H1 (cell line): ENCODE data around the gene AMIGO2. TPM values are rescaled to one million over a fixed set of nuclear protein-coding genes. Genes with fewer than 3 reads are reported as not detected.

Source experiments
- CTCF ChIA-PET: fragments of 300-600 bp; sonication (Branson Sonifier 250); formaldehyde crosslinking; loops from one replicate; lab custom pipeline; 2021; ENCODE audit not compliant: partially characterized antibody; lab: Charles Lee
- POLR2A ChIA-PET: fragments of 300-600 bp; sonication (Branson Sonifier 250); formaldehyde crosslinking; loops from one replicate; lab custom pipeline; 2021; ENCODE audit warnings: inconsistent platforms; ENCODE audit not compliant: partially characterized antibody; lab: Charles Lee
- DNase-seq, 2 experiments: peaks; one replicate each; pipeline versions ENCODE4 v3.0.0 to v3.0.0-alpha.2; 2010 to 2022; ENCODE audit warnings: low spot score in 2 of 2, low read depth in 1 of 2, mixed read lengths in 1 of 2
- FAIRE-seq: peaks from 2 replicates; lab custom pipeline; 2011; peaks lifted over from hg19 to GRCh38; lab: Jason Lieb, UNC
- H2AFZ ChIP-seq: 2 replicates; pipeline ENCODE4 v1.8.1; 2012; ENCODE audit warnings: low read length, inconsistent platforms
- H2AK5ac ChIP-seq: 2 replicates; pipeline ENCODE4 v1.6.1; 2013; ENCODE audit warnings: low read depth, low read length
- H2BK120ac ChIP-seq: replicated peaks from 2 replicates; pipeline ENCODE3; 2013; ENCODE audit warnings: low read depth, low read length, inconsistent platforms
- H2BK12ac ChIP-seq: 2 replicates; pipeline ENCODE4 v1.6.1; 2013; ENCODE audit warnings: low read depth, low read length
- H2BK15ac ChIP-seq: 2 replicates; pipeline ENCODE4 v1.6.1; 2013; ENCODE audit warnings: low read length
- H2BK20ac ChIP-seq: 2 replicates; pipeline ENCODE4 v1.6.1; 2013; ENCODE audit warnings: low read length
- H2BK5ac ChIP-seq: 2 replicates; pipeline ENCODE4 v1.6.1; 2013; ENCODE audit warnings: low read depth, low read length
- H3K14ac ChIP-seq: 2 replicates; pipeline ENCODE4 v1.6.1; 2013; ENCODE audit warnings: inconsistent platforms; ENCODE audit not compliant: insufficient read length
- H3K18ac ChIP-seq: 2 replicates; pipeline ENCODE4 v1.6.1; 2013; ENCODE audit warnings: low read length; ENCODE audit errors: extremely low read depth
- H3K23ac ChIP-seq: 2 replicates; pipeline ENCODE4 v1.6.1; 2013; ENCODE audit warnings: inconsistent platforms; ENCODE audit not compliant: insufficient read length
- H3K23me2 ChIP-seq: 2 replicates; pipeline ENCODE4 v1.6.1; 2013; ENCODE audit warnings: low read depth, low read length
- H3K27ac ChIP-seq: 2 replicates; pipeline ENCODE4 v1.6.1; 2011; ENCODE audit warnings: low read depth, low read length, inconsistent platforms
- H3K27me3 ChIP-seq, 4 experiments: replicated peaks in 1 of 4; 1 replicate in 1 of 4; 2 replicates in 3 of 4; pipeline versions ENCODE4 v1.6.1 to v1.8.1; 2011 to 2013; ENCODE audit warnings: low read length in 3 of 4, mild to moderate bottlenecking in 3 of 4, inconsistent platforms in 2 of 4, mixed read lengths in 2 of 4, moderate library complexity in 1 of 4; ENCODE audit not compliant: control insufficient read depth in 3 of 4, insufficient read depth in 3 of 4; ENCODE audit errors: extremely low read depth in 1 of 4
- H3K36me3 ChIP-seq, 4 experiments: 2 replicates each; pipeline versions ENCODE4 v1.6.1 to v1.8.1; 2011 to 2013; ENCODE audit warnings: mild to moderate bottlenecking in 4 of 4, low read length in 3 of 4, moderate library complexity in 2 of 4, control low read depth in 1 of 4, inconsistent platforms in 1 of 4; ENCODE audit not compliant: insufficient read depth in 4 of 4, control insufficient read depth in 2 of 4
- H3K4ac ChIP-seq: replicated peaks from 2 replicates; pipeline ENCODE3; 2013; ENCODE audit warnings: low read length, low read depth, mixed read lengths, inconsistent platforms; ENCODE audit not compliant: insufficient read length
- H3K4me1 ChIP-seq, 4 experiments: replicated peaks in 1 of 4; 1 replicate in 1 of 4; 2 replicates in 3 of 4; pipeline versions ENCODE4 v1.6.1 to v1.8.1; 2011 to 2013; ENCODE audit warnings: low read length in 3 of 4, inconsistent platforms in 2 of 4, mixed read lengths in 1 of 4; ENCODE audit not compliant: insufficient read depth in 4 of 4, control insufficient read depth in 3 of 4
- H3K4me2 ChIP-seq, 2 experiments: 2 replicates each; pipeline versions ENCODE4 v1.6.1 to v1.8.1; 2011 to 2013; ENCODE audit warnings: low read depth in 2 of 2, low read length in 2 of 2, control low read depth in 1 of 2, inconsistent platforms in 1 of 2, mild to moderate bottlenecking in 1 of 2; ENCODE audit not compliant: insufficient read depth in 1 of 2
- H3K4me3 ChIP-seq, 4 experiments: fragments of 200-600, 300-600 bp in 1 of 4; sonication (generic), shearing (Covaris generic), sonication (Bioruptor Twin) in 1 of 4; 2 replicates each; pipeline versions ENCODE4 v1.5.1 to v1.8.1; 2011 to 2016; ENCODE audit warnings: low read length in 4 of 4, low read depth in 3 of 4, control low read depth in 2 of 4, inconsistent platforms in 2 of 4, mild to moderate bottlenecking in 2 of 4, mixed read lengths in 1 of 4, moderate library complexity in 1 of 4; ENCODE audit not compliant: insufficient read depth in 2 of 4; ENCODE audit errors: extremely low read depth in 1 of 4
- H3K56ac ChIP-seq: replicated peaks from 2 replicates; pipeline ENCODE3; 2013; ENCODE audit warnings: low read depth, mild to moderate bottlenecking, mixed read lengths, low read length, inconsistent platforms; ENCODE audit not compliant: insufficient read length
- H3K79me1 ChIP-seq: 2 replicates; pipeline ENCODE4 v1.6.1; 2013; ENCODE audit warnings: low read depth, low read length, control low read depth
- H3K79me2 ChIP-seq, 2 experiments: 2 replicates each; pipeline versions ENCODE4 v1.6.1 to v1.8.1; 2012 to 2013; ENCODE audit warnings: low read length in 2 of 2, mild to moderate bottlenecking in 2 of 2, inconsistent platforms in 1 of 2; ENCODE audit not compliant: insufficient read depth in 2 of 2, control insufficient read depth in 1 of 2
- H3K9ac ChIP-seq, 4 experiments: replicated peaks in 1 of 4; 1 replicate in 1 of 4; 2 replicates in 3 of 4; pipeline versions ENCODE4 v1.6.1 to v1.8.1; 2011 to 2013; ENCODE audit warnings: low read depth in 3 of 4, low read length in 3 of 4, control low read depth in 2 of 4, mild to moderate bottlenecking in 2 of 4, moderate library complexity in 2 of 4, inconsistent platforms in 1 of 4; ENCODE audit errors: extremely low read depth in 1 of 4
- H3K9me3 ChIP-seq, 2 experiments: 2 replicates each; pipeline versions ENCODE4 v1.6.1 to v1.8.1; 2012 to 2013; ENCODE audit warnings: mild to moderate bottlenecking in 2 of 2, moderate library complexity in 2 of 2, control low read depth in 1 of 2, inconsistent platforms in 1 of 2, low read depth in 1 of 2, low read length in 1 of 2, mixed read lengths in 1 of 2; ENCODE audit not compliant: insufficient read depth in 2 of 2
- H4K20me1 ChIP-seq, 2 experiments: replicated peaks in 1 of 2; 2 replicates each; pipeline versions ENCODE3 to v1.8.1; 2011 to 2013; ENCODE audit warnings: inconsistent platforms in 2 of 2, low read length in 2 of 2, mild to moderate bottlenecking in 1 of 2; ENCODE audit not compliant: insufficient read depth in 2 of 2, control insufficient read depth in 1 of 2
- H4K5ac ChIP-seq: 2 replicates; pipeline ENCODE4 v1.6.1; 2013; ENCODE audit warnings: low read length, low read depth, mixed read lengths, inconsistent platforms; ENCODE audit not compliant: insufficient read length
- H4K8ac ChIP-seq: 2 replicates; pipeline ENCODE4 v1.8.0; 2013; ENCODE audit warnings: mild to moderate bottlenecking, moderate library complexity, low read length, inconsistent platforms; ENCODE audit not compliant: insufficient read depth; ENCODE audit errors: extremely low read depth
- H4K91ac ChIP-seq: replicated peaks from 2 replicates; pipeline ENCODE3; 2013; ENCODE audit warnings: low read length, mixed read lengths, inconsistent platforms; ENCODE audit not compliant: insufficient read length
- FOSL1 ChIP-seq: IDR thresholded peaks from 2 replicates; pipeline ENCODE4 v1.6.1; 2011; ENCODE audit warnings: mild to moderate bottlenecking, low read depth, low read length, moderate library complexity; ENCODE audit not compliant: insufficient read depth
- SAP30 ChIP-seq: fragments of 300-600 bp; sonication (generic); IDR thresholded peaks from 2 replicates; pipeline ENCODE4 v1.7.1; 2012; ENCODE audit warnings: low read length, moderate library complexity, mild to moderate bottlenecking, inconsistent platforms; ENCODE audit not compliant: insufficient read depth, insufficient replicate concordance
- SIX5 ChIP-seq: IDR thresholded peaks from 2 replicates; pipeline ENCODE4 v1.6.1; 2011; ENCODE audit warnings: mild to moderate bottlenecking, low read depth, low read length
- ZNF274 ChIP-seq: IDR thresholded peaks from 2 replicates; pipeline ENCODE4 v1.7.0; 2012; ENCODE audit warnings: low read length, borderline replicate concordance; ENCODE audit errors: extremely low read depth
- WGBS, 2 experiments: shearing (Covaris generic) in 1 of 2; methylation state at CpG; one replicate each; pipeline versions ENCODE4 v1.1.6 to v1.1.7; 2013 to 2015; ENCODE audit warnings: low lambda C conversion rate in 2 of 2, mixed read lengths in 2 of 2, inconsistent platforms in 1 of 2, low coverage in 1 of 2, missing lambda C conversion rate in 1 of 2; ENCODE audit not compliant: insufficient replicate concordance in 2 of 2, insufficient coverage in 1 of 2, insufficient read length in 1 of 2; ENCODE audit errors: extremely low coverage in 1 of 2, missing lambda C conversion rate in 1 of 2; 5-methylcytosine and 5-hydroxymethylcytosine counted together
- polyA plus RNA-seq, 7 experiments: library from polyadenylated mRNA; depleted of rRNA in 3 of 7; stranded (reverse) in 5 of 7; unstranded in 2 of 7; fragments of >200 nt in 5 of 7; fragments of 200-250 nt in 2 of 7; gene quantifications; 1 replicate in 5 of 7; 2 replicates in 1 of 7; 4 replicates in 1 of 7; pipeline versions ENCODE4 v1.2.1 to v1.2.3, GENCODE V29; 2011 to 2013; ENCODE audit warnings: missing spikeins in 2 of 7, mixed read lengths in 2 of 7
- total RNA-seq: library from RNA; stranded (reverse); fragmentation: NEBNext Ultra II Directional; extraction: Animal tissue kit (Norgen Biotek cat#: 25700); gene quantifications from 2 replicates; pipeline ENCODE4 v1.2.1, GENCODE V29; 2021

The AMIGO2 gene
- total and polyA plus RNA-seq, 2 of the 8 experiments (the other 6 are each of a cell fraction or from before 2014, with no cell fraction given) = 1.7 to 3.3 TPM

GRCh38 chr12:47100160-47100559, 20.4 kb upstream of the AMIGO2 start:
- Histone ChIP-seq H3K4me1 (peaks cover 0 to 2% (median 0%) of the 10 kb centered on the region in 4 experiments; a peak in 1 of 7 replicates), H2BK5ac (no peak overlapping the region), H2BK20ac (no peak overlapping the region), H3K36me3 (no peaks in the 10 kb centered on the region), H4K8ac (no peak overlapping the region), H3K56ac (no peak overlapping the region), H3K14ac (no peak overlapping the region), H2AFZ (no peak overlapping the region), H3K9me3 (no peaks in the 10 kb centered on the region), H4K20me1 (no peaks in the 10 kb centered on the region), H3K4me3 (no peak overlapping the region), H3K4me2 (no peak overlapping the region), H3K27me3 (no peaks in the 10 kb centered on the region), H3K23ac (no peak overlapping the region), H3K4ac (no peak overlapping the region), H3K23me2 (no peaks in the 10 kb centered on the region), H2AK5ac (no peak overlapping the region), H3K79me1 (no peaks in the 10 kb centered on the region), H3K79me2 (no peaks in the 10 kb centered on the region), H2BK12ac (no peak overlapping the region), H3K27ac (no peak overlapping the region), H2BK15ac (no peak overlapping the region), H3K18ac (no peak overlapping the region), H2BK120ac (no peak overlapping the region), H4K5ac (no peak overlapping the region), H3K9ac (no peak overlapping the region), H4K91ac (no peak overlapping the region)
- 86% methylated on average over 2 of the region's 2 CpGs; no CpG with 5 or more reads in 1 of the 2 experiments for WGBS, 2 experiments
- TF ChIP-seq SAP30 (no peak), FOSL1 (no peak), SIX5 (no peak), ZNF274 (no peak)
- ChIA-PET CTCF (interaction anchor here (1.2 kb wide), 1 partner anchor 29 kb away, joined by 4 read pairs; no protein-coding TSS in a partner anchor), POLR2A (interaction anchor here (1.3 kb wide), 1 partner anchor 12 kb away, joined by 3 read pairs; no protein-coding TSS in a partner anchor)
- FAIRE-seq (no peak), DNase-seq (no peak)
